ENCODE results near the gene SLC2A9.

DNA sequence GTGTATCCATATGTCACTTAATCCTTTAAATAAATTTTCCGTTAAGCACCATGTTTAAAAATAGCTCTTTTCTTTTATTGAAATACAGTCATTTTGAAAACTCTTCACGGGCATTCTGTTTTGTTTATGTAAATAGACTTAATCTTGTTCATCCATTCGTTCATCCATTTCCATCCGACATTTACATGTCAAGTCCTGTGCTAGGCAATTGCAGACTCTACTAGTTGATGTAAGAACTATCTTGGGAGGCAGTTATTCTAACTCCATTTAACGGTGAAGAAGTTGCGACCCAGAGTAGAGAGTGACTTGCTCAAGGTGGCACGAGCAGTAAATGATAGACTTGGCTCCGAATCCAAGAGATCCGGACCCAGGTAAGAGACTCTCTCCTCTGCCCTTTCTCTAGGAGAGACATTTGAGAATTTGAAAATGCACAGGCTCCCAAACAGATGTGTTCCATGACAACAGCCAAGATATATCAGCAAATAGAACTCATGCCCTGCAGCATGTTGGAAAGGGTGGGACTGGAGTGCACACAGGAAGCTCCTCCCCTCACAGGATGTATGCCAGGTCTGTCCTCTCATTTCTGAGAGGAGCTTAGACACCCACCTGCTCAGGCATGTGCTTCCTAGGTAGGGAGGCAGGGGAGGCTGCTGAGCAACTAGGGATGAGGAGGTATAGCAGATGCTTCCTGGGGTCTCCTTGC, 175.4 kb downstream of the SLC2A9 start:
- no peak for TF ChIP-seq TAF1 (IDR thresholded peaks at IDR 0.05; ENCODE audit: low read depth)
- TF ChIP-seq CEBPB (IDR thresholded peaks at IDR 0.05) = no peak
- TF ChIP-seq FOXM1 (IDR thresholded peaks at IDR 0.05; ENCODE audit: borderline replicate concordance, low read depth) = no peak
- TF ChIP-seq, protein P1, sequence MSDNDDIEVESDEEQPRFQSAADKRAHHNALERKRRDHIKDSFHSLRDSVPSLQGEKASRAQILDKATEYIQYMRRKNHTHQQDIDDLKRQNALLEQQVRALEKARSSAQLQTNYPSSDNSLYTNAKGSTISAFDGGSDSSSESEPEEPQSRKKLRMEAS (IDR thresholded peaks at IDR 0.05) = no peak
- no peak for TF ChIP-seq EGR1 (IDR thresholded peaks at IDR 0.05)
- TF ChIP-seq USF1 (IDR thresholded peaks at IDR 0.05) = no peak
- no peak for TF ChIP-seq EP300 (IDR thresholded peaks at IDR 0.05; ENCODE audit: borderline replicate concordance)
- no peak for TF ChIP-seq YY1 (IDR thresholded peaks at IDR 0.05; ENCODE audit: low read depth)
- TF ChIP-seq RAD21 (IDR thresholded peaks at IDR 0.05; ENCODE audit: low read depth) = no peak
